ENCODE measurements around the gene AGBL2. TPM values are rescaled to one million over a fixed set of nuclear protein-coding genes. Genes with fewer than 3 reads are reported as not detected.

Gene AGBL2
- total RNA-seq, 6 experiments from 2014 or later: 0.43 to 5.8 (median 2.1) TPM

DNA sequence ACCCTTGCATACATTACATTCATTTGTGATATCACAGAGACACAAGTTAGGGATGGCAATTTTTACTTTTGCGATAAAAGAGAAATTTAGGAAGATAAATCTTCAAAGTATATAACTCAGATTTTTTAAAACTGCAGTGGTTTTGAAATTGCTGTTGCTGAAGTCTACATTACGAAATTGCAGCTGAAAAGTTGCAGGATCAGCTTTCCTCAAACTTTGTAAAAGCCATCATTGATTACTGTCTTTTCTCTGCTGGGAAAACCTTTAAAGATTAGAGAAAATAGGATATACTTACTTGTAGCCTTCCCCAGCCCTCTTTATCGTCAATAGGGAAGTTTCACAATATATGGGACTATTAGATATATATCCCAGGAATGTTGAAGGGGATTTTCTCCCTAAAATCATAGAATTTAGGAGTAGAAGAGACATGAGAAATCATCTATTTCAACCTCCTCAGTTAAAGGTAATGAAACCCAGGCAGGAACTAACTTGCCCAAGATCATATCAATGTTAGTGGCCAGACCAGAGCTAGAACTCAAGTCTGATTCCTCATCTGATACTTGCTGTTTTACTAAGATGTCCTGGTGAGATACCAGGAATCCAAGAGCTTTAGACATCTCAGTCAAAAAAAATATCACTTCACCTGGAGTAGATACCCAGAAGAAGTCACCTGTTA is 10.4 kb upstream of the AGBL2 start:
- peaks cover 0 to 57% (median 13%) of the 10 kb centered on the region in 4 donors for H3K36me3 ChIP-seq

DNA sequence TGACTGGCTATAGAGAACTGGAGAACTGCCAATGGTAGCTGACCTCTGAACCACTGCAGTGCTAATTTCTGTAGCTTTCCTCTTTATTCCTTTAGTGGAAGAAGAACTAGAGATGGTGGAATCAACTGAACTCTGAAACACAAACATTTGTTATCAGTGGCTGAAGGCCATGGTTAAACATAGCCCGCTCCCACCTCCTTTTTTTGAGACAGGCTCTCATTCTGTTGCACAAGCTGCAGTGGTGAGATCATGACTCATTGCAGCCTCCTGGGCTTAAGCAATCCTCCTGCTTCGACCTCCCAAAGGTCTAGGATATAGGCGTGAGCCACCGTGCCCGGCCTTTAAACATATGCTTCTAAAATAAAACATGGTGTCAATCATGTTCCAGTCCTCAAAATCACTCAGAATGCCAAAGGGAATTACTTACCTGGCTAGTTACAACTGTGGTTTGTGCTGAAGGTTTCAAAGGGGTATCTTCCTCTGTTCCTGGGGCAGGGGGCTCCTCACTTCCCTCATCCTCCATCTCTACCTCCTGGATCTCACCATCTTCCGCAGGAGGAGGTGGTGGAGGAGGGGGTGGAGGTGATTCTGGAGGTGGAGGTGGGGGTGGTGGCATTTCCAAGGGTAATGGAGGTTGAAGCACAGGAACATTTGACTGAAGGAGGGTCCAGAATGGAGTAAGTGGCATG is 9.0 kb upstream of the AGBL2 start:
- TF ChIP-seq, protein P1, sequence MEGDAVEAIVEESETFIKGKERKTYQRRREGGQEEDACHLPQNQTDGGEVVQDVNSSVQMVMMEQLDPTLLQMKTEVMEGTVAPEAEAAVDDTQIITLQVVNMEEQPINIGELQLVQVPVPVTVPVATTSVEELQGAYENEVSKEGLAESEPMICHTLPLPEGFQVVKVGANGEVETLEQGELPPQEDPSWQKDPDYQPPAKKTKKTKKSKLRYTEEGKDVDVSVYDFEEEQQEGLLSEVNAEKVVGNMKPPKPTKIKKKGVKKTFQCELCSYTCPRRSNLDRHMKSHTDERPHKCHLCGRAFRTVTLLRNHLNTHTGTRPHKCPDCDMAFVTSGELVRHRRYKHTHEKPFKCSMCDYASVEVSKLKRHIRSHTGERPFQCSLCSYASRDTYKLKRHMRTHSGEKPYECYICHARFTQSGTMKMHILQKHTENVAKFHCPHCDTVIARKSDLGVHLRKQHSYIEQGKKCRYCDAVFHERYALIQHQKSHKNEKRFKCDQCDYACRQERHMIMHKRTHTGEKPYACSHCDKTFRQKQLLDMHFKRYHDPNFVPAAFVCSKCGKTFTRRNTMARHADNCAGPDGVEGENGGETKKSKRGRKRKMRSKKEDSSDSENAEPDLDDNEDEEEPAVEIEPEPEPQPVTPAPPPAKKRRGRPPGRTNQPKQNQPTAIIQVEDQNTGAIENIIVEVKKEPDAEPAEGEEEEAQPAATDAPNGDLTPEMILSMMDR (IDR thresholded peaks at IDR 0.05): no peak
- no peak for TF ChIP-seq POLR2A (IDR thresholded peaks at IDR 0.05)
- peak; percentile 73 to 90 (median 84) for ATAC-seq
- peaks cover 0 to 57% (median 22%) of the 10 kb centered on the region in 4 donors for H3K4me1 ChIP-seq
- WGBS (ENCODE audit: insufficient coverage, low coverage, low lambda C conversion rate, missing lambda C conversion rate): 28% methylated on average over 6 of the region's 6 CpGs
- no peaks in the 10 kb centered on the region for H3K9me3 ChIP-seq
- peaks cover 3 to 53% (median 15%) of the 10 kb centered on the region in 4 donors for H3K36me3 ChIP-seq
- intact Hi-C loops (cut with DNase I): no loop called here
- no peaks in the 10 kb centered on the region for H3K27me3 ChIP-seq
- H3K27ac ChIP-seq: peak overlapping the region; percentile 72 to 95 (median 94)
- DNase-seq: peak; percentile 49 to 83 (median 76)
- no peak overlapping the region for H3K4me3 ChIP-seq

More for the DNA sequence above, 10.4 kb upstream of the AGBL2 start:
- ATAC-seq (peak in 2 of 4 donors; percentile 5 to 7), DNase-seq (no peak)
- 26% methylated on average over 3 of the region's 3 CpGs for WGBS (ENCODE audit: insufficient coverage, low coverage, low lambda C conversion rate, missing lambda C conversion rate)
- intact Hi-C loops (cut with DNase I): no loop called here
- H3K4me3 ChIP-seq: no peak overlapping the region
- no peaks in the 10 kb centered on the region for H3K27me3 ChIP-seq
- H3K9me3 ChIP-seq: no peaks in the 10 kb centered on the region
- H3K4me1 ChIP-seq: peaks cover 0 to 70% (median 22%) of the 10 kb centered on the region in 4 donors
- H3K27ac ChIP-seq: peak overlapping the region; percentile 50 to 95 (median 94)
- TF ChIP-seq, protein P1 (IDR thresholded peaks at IDR 0.05): no peak
- no peak for TF ChIP-seq POLR2A (IDR thresholded peaks at IDR 0.05)

DNA sequence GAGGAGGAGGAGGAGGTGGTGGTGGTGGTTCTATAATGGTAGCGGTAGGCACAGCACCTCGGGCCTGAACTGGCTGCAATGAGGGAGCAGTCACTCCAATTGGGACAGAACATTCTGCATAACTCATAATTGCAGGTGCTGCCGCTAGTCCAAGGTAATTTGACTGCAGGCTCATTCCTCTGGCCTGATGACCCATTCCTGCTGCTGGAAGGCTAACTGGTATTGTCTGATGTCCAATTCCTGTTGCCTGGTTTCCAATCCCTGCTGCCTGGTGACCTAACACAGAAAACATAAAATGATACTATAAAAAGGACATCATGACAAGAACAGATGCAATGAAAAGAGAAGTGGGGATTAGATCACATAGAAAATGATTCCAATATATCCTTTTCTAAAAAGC is 7.9 kb upstream of the AGBL2 start:
- TF ChIP-seq POLR2A (IDR thresholded peaks at IDR 0.05): no peak
- TF ChIP-seq, protein P1 (IDR thresholded peaks at IDR 0.05): no peak
- peaks cover 3 to 53% (median 23%) of the 10 kb centered on the region in 4 donors for H3K36me3 ChIP-seq
- peak overlapping the region in 2 of 3 donors; percentile 77 to 94 for H3K27ac ChIP-seq
- peaks cover 0 to 54% (median 22%) of the 10 kb centered on the region in 4 donors for H3K4me1 ChIP-seq
- DNase-seq: peak in 1 of 3 donors; percentile 60
- intact Hi-C loops (cut with DNase I): no loop called here
- WGBS (ENCODE audit: insufficient coverage, low coverage, low lambda C conversion rate, missing lambda C conversion rate): 53% methylated on average over 3 of the region's 3 CpGs
- ATAC-seq: peak; percentile 21 to 51 (median 46)
- no peaks in the 10 kb centered on the region for H3K9me3 ChIP-seq
- H3K27me3 ChIP-seq: no peaks in the 10 kb centered on the region
- H3K4me3 ChIP-seq: no peak overlapping the region

DNA sequence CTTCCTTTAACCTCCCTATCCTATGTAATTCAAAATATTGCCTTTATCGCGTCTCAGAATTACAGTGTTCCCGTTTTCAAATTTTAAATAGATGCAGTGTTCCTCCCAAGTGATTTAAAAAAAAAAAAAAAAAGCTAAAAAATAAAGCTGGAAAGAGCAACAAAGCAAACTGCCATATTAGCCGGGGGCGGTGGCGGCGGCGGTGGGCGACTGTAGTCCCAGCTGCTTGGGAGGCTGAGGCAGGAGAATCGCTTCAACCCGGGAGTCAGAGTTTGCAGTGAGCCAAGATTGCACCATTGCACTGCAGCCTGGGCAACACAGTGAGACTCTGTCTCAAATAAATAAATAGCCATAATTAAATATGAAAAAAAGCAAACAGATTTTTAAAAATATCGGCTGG is 5.5 kb upstream of the AGBL2 start:
- intact Hi-C loops (cut with DNase I): no loop called here
- peaks cover 3 to 58% (median 29%) of the 10 kb centered on the region in 4 donors for H3K36me3 ChIP-seq
- no peak overlapping the region for H3K4me3 ChIP-seq
- no peaks in the 10 kb centered on the region for H3K27me3 ChIP-seq
- WGBS (ENCODE audit: insufficient coverage, low coverage, low lambda C conversion rate, missing lambda C conversion rate): 96% methylated on average over 12 of the region's 12 CpGs
- H3K4me1 ChIP-seq: peaks cover 0 to 40% (median 13%) of the 10 kb centered on the region in 4 donors
- no peaks in the 10 kb centered on the region for H3K9me3 ChIP-seq
- TF ChIP-seq, protein P1 (IDR thresholded peaks at IDR 0.05): no peak
- TF ChIP-seq POLR2A (IDR thresholded peaks at IDR 0.05): no peak
- no peak overlapping the region for H3K27ac ChIP-seq
- no peak for ATAC-seq
- DNase-seq: no peak
